ENCODE measurements around the gene MEGF9.

Gene MEGF9

GRCh38 chr9:120612218-120612617 is 102.1 kb downstream of the MEGF9 start:
- Mint-ChIP-seq H3K27ac (no peak overlapping the region), H3K4me3 (no peak overlapping the region), H3K9me3 (peaks cover 4% of the 10 kb centered on the region), H3K27me3 (no peaks in the 10 kb centered on the region), H3K36me3 (peaks cover 21% of the 10 kb centered on the region), H3K4me1 (peaks cover 6% of the 10 kb centered on the region)
- ATAC-seq: no peak

- peaks cover 21% of the 10 kb centered on the region for H3K36me3 Mint-ChIP-seq
- no peak overlapping the region for H3K4me3 Mint-ChIP-seq
- H3K27me3 Mint-ChIP-seq: no peaks in the 10 kb centered on the region
- no peak for ATAC-seq
- H3K27ac Mint-ChIP-seq: no peak overlapping the region
- peaks cover 6% of the 10 kb centered on the region for H3K4me1 Mint-ChIP-seq
- peaks cover 4% of the 10 kb centered on the region for H3K9me3 Mint-ChIP-seq
Measured at GRCh38 chr9:120611690-120612068, 102.6 kb downstream of the MEGF9 start.

- Mint-ChIP-seq H3K36me3 (peaks cover 21% of the 10 kb centered on the region), H3K27ac (no peak overlapping the region)
Measured at GRCh38 chr9:120610975-120611689, 103.1 kb downstream of the MEGF9 start.

GRCh38 chr9:120609636-120610035 is 104.6 kb downstream of the MEGF9 start:
- Mint-ChIP-seq H3K27me3 (no peaks in the 10 kb centered on the region), H3K9me3 (peaks cover 4% of the 10 kb centered on the region), H3K4me1 (peaks cover 6% of the 10 kb centered on the region), H3K27ac (no peak overlapping the region), H3K36me3 (peaks cover 32% of the 10 kb centered on the region), H3K4me3 (no peak overlapping the region)
- no peak for ATAC-seq

More at GRCh38 chr9:120610975-120611689, 103.1 kb downstream of the MEGF9 start:
- Mint-ChIP-seq H3K4me3 (no peak overlapping the region), H3K4me1 (peaks cover 6% of the 10 kb centered on the region), H3K9me3 (peaks cover 4% of the 10 kb centered on the region), H3K27me3 (no peaks in the 10 kb centered on the region)
- no peak for ATAC-seq

- Mint-ChIP-seq H3K4me1 (peaks cover 6% of the 10 kb centered on the region), H3K4me3 (no peak overlapping the region), H3K27ac (no peak overlapping the region), H3K36me3 (peaks cover 35% of the 10 kb centered on the region), H3K9me3 (peaks cover 4% of the 10 kb centered on the region), H3K27me3 (no peaks in the 10 kb centered on the region)
- no peak for ATAC-seq
Measured at GRCh38 chr9:120608421-120608820, 105.8 kb downstream of the MEGF9 start.

GRCh38 chr9:120603591-120603990 is 110.7 kb downstream of the MEGF9 start:
- peaks cover 17% of the 10 kb centered on the region for H3K36me3 Mint-ChIP-seq
- H3K9me3 Mint-ChIP-seq: no peaks in the 10 kb centered on the region
- H3K4me1 Mint-ChIP-seq: no peaks in the 10 kb centered on the region
- H3K4me3 Mint-ChIP-seq: no peak overlapping the region
- ATAC-seq: no peak
- H3K27me3 Mint-ChIP-seq: no peaks in the 10 kb centered on the region
- no peak overlapping the region for H3K27ac Mint-ChIP-seq

GRCh38 chr9:120603010-120603409 is 111.3 kb downstream of the MEGF9 start:
- H3K4me3 Mint-ChIP-seq: no peak overlapping the region
- no peak overlapping the region for H3K27ac Mint-ChIP-seq
- no peaks in the 10 kb centered on the region for H3K27me3 Mint-ChIP-seq
- H3K4me1 Mint-ChIP-seq: no peaks in the 10 kb centered on the region
- no peaks in the 10 kb centered on the region for H3K9me3 Mint-ChIP-seq
- H3K36me3 Mint-ChIP-seq: peaks cover 14% of the 10 kb centered on the region
- no peak for ATAC-seq

- no peak for ATAC-seq
- H3K27me3 Mint-ChIP-seq: no peaks in the 10 kb centered on the region
- H3K36me3 Mint-ChIP-seq: peaks cover 5% of the 10 kb centered on the region
- H3K4me1 Mint-ChIP-seq: no peaks in the 10 kb centered on the region
- H3K4me3 Mint-ChIP-seq: no peak overlapping the region
- H3K9me3 Mint-ChIP-seq: no peaks in the 10 kb centered on the region
- no peak overlapping the region for H3K27ac Mint-ChIP-seq
Measured at GRCh38 chr9:120593955-120594277, 120.4 kb downstream of the MEGF9 start.

- no peaks in the 10 kb centered on the region for H3K9me3 Mint-ChIP-seq
- no peak overlapping the region for H3K4me3 Mint-ChIP-seq
- H3K36me3 Mint-ChIP-seq: peaks cover 5% of the 10 kb centered on the region
- no peak overlapping the region for H3K27ac Mint-ChIP-seq
- no peaks in the 10 kb centered on the region for H3K27me3 Mint-ChIP-seq
- no peak for ATAC-seq
- no peaks in the 10 kb centered on the region for H3K4me1 Mint-ChIP-seq
Measured at GRCh38 chr9:120593250-120593954, 120.9 kb downstream of the MEGF9 start.

- Mint-ChIP-seq H3K36me3 (peaks cover 5% of the 10 kb centered on the region), H3K9me3 (no peaks in the 10 kb centered on the region), H3K4me3 (no peak overlapping the region), H3K27me3 (no peaks in the 10 kb centered on the region), H3K27ac (no peak overlapping the region), H3K4me1 (no peaks in the 10 kb centered on the region)
- ATAC-seq: no peak
Measured at GRCh38 chr9:120592210-120592609, 122.1 kb downstream of the MEGF9 start.

GRCh38 chr9:120587328-120587727 is 126.9 kb downstream of the MEGF9 start:
- Mint-ChIP-seq H3K4me3 (no peak overlapping the region), H3K9me3 (no peaks in the 10 kb centered on the region), H3K27me3 (no peaks in the 10 kb centered on the region), H3K36me3 (no peaks in the 10 kb centered on the region), H3K4me1 (peaks cover 16% of the 10 kb centered on the region), H3K27ac (no peak overlapping the region)
- ATAC-seq: no peak

- Mint-ChIP-seq H3K27ac (peak overlapping the region; percentile 46), H3K36me3 (no peaks in the 10 kb centered on the region), H3K4me3 (no peak overlapping the region), H3K4me1 (peaks cover 41% of the 10 kb centered on the region), H3K27me3 (no peaks in the 10 kb centered on the region), H3K9me3 (no peaks in the 10 kb centered on the region)
- peak; percentile 75 for ATAC-seq
Measured at GRCh38 chr9:120583958-120584369, 130.3 kb downstream of the MEGF9 start.

- Mint-ChIP-seq H3K36me3 (peaks cover 8% of the 10 kb centered on the region), H3K9me3 (no peaks in the 10 kb centered on the region), H3K27ac (peak within 1 kb of the TSS; percentile 99), H3K4me1 (peaks cover 63% of the 10 kb centered on the region), H3K27me3 (no peaks in the 10 kb centered on the region), H3K4me3 (peak within 1 kb of the TSS; percentile 98)
- peak; percentile 98 for ATAC-seq
Measured at GRCh38 chr9:120580051-120580896, 134.0 kb downstream of the MEGF9 start, which contains the start of gene CDK5RAP2. Gene CDK5RAP2, minus strand, starts transcription at chr9:120580167. Its CDS starts 189 bp downstream, at chr9:120579978.

- peaks cover 55% of the 10 kb centered on the region for H3K4me1 Mint-ChIP-seq
- no peaks in the 10 kb centered on the region for H3K27me3 Mint-ChIP-seq
- peaks cover 8% of the 10 kb centered on the region for H3K36me3 Mint-ChIP-seq
- peak overlapping the region; percentile 99 for H3K27ac Mint-ChIP-seq
- peak; percentile 69 for ATAC-seq
- peak overlapping the region; percentile 98 for H3K4me3 Mint-ChIP-seq
- no peaks in the 10 kb centered on the region for H3K9me3 Mint-ChIP-seq
Measured at GRCh38 chr9:120579139-120580050, 134.9 kb downstream of the MEGF9 start.

Data from stimulated activated memory B cell treated with anti-CD40 and anti-IgM and Interleukin-4, amounts not matched to agents 10 μg/mL and 1 μg/mL and 100 μg/mL, for 72 hours (primary cell).